Suprapubic skin (tissue), 4 donors: Measurements from ENCODE around the gene CCDC3.

Experiments used
- POLR2A ChIP-seq, 2 donors: fragments of 450-650 bp; IDR thresholded peaks; one replicate each; pipeline ENCODE4 v1.6.1; 2017; ENCODE audit warnings: antibody characterized with exemption in 2 of 2, mild to moderate bottlenecking in 2 of 2, moderate library complexity in 2 of 2
- POLR2AphosphoS5 ChIP-seq, 3 donors: sonication (generic); formaldehyde crosslinking; IDR thresholded peaks; one replicate each; pipeline ENCODE4 v1.6.1; 2017; ENCODE audit warnings: antibody characterized with exemption in 3 of 3
- TF ChIP-seq, protein P1 (sequence below), 2 donors: fragments of 200-600 bp in 1 of 2; fragments of 450-650 bp in 1 of 2; sonication (generic) in 1 of 2; IDR thresholded peaks; one replicate each; pipeline ENCODE4 v1.5.1; 2016 to 2019; ENCODE audit warnings: antibody characterized with exemption in 2 of 2, mild to moderate bottlenecking in 1 of 2, moderate library complexity in 1 of 2

DNA sequence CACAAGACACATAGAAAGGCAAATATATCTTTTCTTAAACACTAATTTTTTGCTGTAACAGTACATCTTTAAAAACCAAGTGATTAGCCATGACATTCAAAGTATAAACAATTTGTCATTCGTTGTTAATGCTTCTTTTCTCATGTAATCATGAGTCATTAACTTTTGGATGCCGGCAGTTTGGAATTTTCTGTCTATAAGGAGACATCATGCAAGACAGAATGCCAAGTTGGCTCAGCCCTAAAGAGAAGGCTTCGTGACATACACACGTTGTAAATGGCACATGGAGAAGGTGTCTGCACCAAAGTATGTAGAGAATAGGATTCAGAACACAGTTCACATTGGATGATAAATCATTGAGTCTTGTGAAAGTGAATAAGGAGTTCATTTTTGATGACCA, 35.9 kb downstream of the CCDC3 start:
- TF ChIP-seq, protein P1, sequence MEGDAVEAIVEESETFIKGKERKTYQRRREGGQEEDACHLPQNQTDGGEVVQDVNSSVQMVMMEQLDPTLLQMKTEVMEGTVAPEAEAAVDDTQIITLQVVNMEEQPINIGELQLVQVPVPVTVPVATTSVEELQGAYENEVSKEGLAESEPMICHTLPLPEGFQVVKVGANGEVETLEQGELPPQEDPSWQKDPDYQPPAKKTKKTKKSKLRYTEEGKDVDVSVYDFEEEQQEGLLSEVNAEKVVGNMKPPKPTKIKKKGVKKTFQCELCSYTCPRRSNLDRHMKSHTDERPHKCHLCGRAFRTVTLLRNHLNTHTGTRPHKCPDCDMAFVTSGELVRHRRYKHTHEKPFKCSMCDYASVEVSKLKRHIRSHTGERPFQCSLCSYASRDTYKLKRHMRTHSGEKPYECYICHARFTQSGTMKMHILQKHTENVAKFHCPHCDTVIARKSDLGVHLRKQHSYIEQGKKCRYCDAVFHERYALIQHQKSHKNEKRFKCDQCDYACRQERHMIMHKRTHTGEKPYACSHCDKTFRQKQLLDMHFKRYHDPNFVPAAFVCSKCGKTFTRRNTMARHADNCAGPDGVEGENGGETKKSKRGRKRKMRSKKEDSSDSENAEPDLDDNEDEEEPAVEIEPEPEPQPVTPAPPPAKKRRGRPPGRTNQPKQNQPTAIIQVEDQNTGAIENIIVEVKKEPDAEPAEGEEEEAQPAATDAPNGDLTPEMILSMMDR (IDR thresholded peaks at IDR 0.05) = no peak
- TF ChIP-seq POLR2A (IDR thresholded peaks at IDR 0.05) (no peak), POLR2AphosphoS5 (IDR thresholded peaks at IDR 0.05) (no peak)
